HG03039 (cell line): ENCODE data around the gene PLAC8L1.
A peak's percentile ranks its signal among the peaks of the same experiment; 100 is the strongest.

Experiments
- ATAC-seq: cut with Tn5 transposase; IDR thresholded peaks from one replicate; pipeline ENCODE4 v1.9.1; 2021; ENCODE audit warnings: mild to moderate bottlenecking, moderate library complexity; ENCODE audit not compliant: unreplicated experiment

Gene PLAC8L1

DNA sequence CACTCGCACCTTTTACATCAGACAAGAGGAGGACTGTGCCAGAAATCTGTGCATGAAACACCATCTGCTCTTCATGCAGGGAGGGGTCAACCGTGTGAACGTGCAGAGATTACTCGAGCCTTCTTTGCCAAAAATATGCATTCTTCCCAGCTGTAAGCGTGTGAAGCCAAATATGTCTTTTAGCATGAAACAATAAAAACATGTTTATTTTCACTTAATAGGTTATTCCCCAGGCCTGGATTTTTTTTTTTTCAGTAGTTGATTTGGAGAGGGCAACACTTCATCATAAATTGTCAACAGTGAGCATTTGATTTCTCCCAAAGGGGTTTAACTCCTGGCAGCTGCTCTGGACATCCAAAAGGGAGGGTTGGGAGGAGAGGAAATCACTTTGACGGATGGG, 23.8 kb downstream of the PLAC8L1 start:
- ATAC-seq, result no peak

DNA sequence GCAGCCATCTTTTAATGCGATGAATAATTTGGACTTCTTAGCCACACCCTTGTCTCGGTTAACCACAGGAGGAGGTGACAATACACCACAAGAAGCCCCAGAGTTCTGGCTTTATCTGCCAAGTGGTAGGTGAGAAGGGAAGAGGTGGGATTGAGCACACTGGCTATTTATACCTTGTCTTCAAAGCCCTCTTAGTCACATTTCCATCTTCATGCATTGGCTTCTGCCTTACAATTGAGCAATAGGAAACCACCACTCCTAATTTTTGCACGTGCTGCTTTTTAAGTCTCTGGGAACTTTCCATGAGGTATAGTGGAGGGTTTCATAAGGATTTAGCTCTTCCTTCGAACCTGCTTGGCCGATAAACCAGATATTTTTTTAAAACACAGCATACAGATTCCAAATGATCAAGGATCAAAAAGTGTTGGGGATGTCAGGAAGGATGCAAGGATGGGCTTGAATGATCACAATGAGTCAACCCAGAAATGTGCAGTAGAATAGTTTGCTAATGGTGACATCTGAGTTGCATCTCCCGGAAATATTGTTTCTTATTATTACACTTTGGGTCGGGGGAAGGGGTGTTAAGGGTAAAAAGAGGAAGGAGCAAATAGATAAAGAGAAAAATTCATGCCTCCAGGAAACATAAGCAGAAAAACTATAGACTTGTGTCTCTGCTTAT, 25.5 kb downstream of the PLAC8L1 start:
- peak; percentile 52 for ATAC-seq

DNA sequence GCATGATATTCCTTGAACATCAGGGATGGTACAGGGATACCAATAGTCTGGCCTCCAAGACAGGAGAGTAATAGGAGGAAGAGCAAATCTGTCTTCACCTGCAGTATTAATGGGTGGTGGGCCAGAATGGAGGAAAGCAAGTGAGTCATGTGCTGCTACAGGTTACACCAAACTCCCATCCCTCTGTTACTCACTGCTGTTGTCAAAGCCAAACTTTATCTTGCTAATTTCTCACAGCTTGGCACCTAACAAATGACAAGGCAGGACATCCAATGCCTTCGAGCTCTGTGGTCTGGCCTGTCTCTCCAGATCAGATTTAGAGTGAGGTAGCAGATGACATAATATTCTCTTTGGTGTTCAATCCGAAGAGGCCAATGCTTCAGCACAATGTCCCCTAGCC, 26.8 kb downstream of the PLAC8L1 start:
- no peak for ATAC-seq

DNA sequence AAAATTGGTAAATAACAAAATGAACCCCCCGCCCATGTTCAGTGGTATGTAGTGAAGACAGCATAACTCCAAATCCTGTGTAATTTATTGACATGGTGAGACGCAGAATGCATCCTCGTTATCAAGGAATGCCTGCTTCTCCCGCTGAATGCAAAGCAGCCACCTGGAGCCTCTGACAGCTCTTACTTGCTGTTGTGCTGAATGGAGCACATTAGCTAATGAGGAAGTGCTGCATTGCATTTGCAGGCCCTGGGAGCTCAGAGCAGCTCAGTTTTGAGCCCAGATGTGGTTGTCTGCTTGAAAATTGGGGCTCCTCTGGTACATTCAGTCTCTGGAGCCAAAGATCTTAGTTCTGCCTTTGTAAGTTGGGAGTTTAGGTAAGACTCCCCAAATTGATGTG, 28.9 kb downstream of the PLAC8L1 start:
- ATAC-seq, result no peak

DNA sequence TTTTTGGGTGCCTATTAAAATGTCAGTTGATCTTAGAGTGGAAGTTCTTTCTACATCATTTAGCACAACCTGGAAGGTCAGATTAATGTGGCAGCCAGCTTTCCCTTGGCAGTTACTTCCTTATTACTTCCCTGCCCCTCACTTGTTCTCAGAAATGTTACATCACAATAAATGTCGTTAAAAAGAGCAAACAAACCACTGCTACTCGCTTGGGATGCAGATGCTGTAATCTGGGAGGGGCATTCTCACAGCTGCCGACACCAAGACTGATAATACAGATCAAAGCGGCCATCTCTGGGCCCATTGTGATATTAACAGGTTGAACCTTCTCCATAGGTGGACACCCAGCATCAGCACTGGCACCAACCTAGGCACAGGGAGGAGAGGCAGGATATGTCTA, 29.3 kb downstream of the PLAC8L1 start:
- no peak for ATAC-seq

DNA sequence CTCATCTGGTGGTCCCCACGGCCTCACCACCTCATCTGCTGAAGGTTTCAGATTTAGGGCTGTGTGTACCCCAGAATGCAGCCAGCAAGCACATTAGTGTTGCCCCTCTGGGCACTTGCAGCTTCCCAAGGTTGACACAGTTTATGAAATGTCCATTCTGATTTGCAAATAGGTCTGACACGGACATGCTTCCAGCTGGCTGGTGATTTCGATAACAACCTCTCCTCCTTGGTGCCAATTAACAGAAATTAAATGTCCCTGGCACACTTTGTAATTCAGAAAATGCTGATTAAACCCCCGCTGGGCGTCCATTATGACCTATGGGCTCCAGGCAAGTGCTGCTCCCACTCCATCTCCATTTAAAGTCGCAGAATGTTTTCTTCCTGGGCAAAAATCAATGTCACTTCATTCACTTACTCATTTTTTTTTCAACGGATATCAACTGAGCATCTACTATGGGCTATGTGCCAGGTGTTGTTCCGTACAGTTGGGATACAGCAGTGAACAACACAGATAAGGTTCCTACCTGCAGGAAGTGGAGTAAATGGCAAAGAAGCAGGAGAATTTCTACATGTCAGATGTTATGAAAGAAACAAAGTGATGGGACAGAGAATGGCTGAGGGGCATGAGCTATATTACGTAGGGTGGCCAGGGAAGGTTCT, 32.0 kb downstream of the PLAC8L1 start:
- ATAC-seq, result no peak

DNA sequence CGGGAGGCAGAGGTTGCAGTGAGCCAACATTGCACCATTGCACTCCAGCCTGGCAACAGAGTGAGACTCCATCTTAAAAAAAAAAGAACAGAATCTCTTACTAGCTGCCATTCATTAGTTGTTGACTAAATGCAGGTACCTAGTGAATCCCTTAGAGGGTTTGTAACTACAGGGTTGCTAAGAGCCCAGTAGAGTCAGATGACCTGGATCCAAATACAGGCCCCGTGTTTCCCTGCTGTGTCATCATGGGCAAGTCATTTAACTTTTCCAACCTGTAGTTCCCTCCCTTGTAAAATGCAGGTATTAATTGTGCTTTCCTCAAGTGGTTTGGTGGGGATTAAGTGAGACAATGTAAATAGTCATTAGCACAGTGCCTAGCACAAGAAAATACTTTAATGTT, 32.8 kb downstream of the PLAC8L1 start:
- no peak for ATAC-seq

DNA sequence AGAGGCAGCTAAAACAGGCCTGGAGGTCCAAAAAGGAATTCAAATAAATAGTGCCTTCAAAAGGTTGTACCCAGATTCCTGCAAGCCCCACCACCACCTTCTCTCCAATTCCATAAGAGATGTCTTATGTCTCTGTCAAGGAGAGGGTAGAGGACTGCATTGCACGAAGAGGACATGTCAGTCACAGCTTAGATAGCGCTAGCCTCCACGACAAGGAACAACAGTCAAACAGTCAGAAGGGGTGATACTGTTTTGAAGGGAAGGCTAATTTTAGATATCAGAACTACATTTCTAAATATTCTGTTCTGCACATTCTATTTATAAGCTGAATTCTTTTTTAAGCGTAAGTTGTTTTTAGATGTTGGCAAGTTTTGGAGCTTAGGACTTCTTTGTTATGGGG, 34.2 kb downstream of the PLAC8L1 start:
- no peak for ATAC-seq

DNA sequence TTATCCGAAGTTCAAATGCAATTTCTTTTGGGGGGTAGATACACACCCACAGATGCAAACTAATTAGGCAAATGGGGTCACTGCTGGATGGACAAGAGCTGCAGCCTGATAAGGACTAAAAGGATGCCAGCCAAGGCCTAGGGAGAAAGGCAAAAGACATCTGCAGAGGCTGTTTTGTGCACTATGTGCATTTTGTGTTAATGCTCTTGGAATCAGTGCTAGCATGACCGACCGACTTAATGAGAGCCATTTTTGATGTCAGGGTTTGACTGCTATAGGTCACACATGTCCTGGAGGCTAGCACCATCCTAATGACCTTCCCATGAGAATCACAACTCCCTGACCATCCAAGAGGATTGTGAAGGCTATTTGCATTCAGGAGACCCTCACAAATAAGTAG, 34.6 kb downstream of the PLAC8L1 start:
- no peak for ATAC-seq

DNA sequence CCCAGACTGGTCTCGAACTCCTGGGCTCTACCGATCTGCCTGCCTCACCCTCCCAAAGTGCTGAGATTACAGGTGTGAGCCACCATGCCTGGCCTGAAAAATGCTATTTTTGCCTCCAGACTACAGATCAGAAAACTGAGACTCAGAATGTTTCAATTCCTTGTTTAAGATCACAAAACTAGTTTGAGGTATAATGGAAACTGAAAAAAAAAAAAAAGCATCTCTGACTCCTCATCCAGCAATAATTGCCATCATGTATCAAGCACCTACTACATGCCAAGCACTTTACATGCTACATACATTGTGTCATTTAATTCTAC, 35.6 kb downstream of the PLAC8L1 start:
- ATAC-seq, result no peak

DNA sequence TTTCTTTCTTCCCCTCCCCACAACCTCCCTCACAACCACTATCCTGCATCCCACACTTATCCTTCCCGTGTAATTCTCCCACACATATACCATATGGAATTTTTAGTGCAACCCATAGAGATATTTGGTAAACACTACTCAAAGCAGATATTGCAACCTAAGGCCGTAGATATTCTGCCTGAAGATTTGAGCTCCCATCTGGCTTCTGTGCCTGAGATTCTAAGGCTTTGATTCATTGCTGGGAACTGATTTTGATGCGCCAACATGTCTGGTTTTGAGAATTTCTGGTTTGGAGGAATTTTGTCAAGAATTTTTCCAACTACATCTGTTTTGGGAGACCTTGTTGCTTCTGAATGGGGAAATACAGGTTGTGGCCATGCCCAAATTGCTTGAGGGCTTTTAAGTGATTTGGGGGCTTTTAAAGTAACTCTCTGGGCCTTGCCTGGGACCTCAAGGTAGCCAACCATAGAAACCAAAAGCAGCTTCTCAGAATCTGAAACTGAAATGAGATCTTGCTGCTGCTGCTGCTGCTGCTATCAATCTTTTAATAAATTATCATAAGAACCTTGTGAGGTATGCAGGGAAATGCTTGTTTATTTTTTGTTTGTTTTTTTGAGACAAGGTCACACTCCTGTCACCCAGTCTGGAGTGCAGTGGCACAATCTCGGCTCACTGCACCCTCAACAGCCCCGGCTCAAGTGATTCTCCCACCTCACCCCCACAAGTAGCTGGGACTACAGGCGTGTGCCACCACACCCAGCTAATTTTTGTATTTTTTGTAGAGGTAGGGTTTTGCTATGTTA, 36.2 kb downstream of the PLAC8L1 start:
- ATAC-seq, result no peak

DNA sequence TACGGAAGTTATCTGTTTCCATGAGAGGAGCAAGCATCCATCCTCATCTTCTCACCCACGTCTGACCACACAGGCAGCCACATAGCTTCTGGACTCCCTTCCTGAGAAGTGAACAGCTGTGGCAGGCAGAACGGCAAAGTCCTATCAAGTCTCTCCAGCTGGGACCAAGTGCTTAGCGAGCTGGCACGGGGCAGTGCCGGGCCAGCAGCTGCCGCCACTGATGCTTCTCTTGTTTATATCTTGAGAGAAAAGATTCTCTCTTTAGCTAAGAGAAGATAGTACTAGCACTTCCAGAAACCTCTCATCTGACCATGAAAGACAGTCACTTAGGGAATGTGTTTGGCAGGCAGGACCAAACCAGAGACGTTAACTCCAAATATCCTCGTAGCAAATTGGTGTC, 37.2 kb downstream of the PLAC8L1 start:
- ATAC-seq, result no peak

DNA sequence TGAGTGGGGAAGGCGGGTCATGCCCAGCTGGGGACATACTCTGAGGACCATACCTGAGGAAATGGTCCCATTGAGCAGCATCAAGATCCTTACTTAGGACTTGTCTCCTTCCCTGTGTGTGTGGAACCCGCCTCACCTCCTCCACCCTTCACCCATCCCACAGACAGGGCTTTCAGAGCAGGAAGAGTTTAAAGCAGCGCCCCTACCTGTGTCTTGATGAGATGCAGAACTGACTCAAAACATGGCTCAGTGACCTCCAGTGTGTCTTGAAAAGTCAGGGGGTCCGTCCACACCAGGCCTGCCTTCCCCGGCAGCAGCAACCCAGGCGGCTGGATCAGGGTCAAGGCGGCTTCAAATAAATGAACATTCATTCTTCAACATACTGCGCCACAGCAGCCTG, 38.4 kb downstream of the PLAC8L1 start:
- no peak for ATAC-seq

DNA sequence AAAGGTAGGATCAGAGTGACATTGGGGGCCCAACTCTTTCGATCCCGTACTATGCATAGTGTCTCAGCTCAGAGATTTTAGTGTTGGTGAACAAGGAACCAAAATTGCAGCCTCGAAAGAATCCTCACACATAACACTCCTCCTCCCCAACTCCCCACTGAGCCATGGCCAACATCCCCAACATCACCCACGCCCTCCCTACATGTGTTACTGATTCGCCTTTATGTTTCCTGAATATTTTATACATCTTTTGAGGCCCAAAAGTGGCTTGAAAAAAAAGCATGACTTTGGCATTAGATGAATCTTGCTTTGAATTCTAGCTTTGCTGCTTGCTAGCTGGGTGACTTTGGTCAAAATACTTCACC, 45.2 kb downstream of the PLAC8L1 start:
- ATAC-seq, result no peak

DNA sequence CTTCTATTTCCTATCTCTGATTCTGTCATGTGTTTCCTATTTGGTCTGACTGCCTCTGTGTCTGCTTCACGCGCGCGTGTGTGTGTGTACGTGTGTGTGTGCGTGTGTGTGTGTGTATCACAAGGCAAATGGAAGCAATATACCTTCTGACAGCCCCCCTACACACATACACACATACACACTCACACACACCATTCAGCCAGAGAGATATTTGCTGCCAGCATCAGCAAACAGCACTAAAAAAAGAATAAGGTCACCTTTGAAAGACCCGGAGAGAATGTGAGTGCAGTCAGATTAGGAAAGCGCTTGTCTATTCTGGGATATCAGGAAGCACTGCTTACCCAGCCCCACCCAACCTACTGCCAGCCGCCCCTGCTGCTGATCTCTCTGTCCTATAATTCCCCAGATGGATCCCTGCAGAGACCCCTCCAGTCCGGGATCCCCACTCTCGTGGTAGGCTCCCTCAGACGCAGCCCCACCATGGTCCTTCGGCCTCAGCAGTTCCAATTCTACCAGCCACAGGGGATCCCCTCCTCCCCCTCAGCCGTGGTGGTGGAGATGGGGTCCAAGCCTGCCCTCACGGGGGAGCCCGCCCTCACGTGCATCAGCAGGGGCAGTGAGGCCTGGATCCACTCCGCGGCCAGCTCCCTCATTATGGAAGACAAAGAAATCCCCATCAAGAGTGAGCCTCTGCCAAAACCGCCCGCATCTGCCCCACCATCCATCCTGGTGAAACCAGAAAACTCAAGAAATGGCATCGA, 45.7 kb downstream of the PLAC8L1 start:
- no peak for ATAC-seq

DNA sequence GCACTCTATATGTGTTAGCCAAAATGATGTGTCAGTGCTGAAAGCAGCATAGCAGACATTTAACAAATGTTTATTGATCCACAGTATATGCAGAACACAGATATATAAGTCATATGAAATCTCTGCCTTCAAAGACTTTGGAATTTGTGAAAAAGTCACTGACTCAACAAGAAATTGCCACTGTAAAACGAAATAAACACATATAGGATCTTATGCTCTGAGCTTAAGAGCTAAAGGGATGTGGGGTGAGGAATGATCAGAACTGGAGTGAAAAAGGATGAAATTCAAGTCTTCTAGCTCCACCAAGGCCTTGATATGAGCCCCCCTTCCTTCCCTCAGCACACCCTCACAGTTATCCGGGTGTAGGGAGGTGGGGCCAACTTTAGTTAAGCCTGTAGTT, 49.9 kb downstream of the PLAC8L1 start:
- no peak for ATAC-seq

DNA sequence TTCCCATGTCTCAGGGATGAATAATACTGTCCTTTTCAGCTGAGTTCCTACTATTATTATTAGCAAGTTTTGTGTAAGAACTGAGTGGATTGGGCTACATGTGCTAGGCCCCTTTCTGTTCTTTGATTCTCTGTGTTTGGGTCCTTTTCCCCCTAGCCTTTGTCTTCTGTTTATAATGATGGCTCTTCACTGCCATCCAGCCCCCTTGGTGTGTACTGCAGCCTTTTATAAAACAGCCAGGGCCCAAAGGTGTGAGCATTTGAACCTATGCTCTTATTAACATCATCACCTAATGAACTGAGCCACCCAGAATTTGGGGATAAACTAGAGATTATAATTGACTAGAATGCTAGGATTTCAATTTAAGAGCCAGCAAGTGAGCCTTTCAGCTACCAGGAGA, 52.6 kb downstream of the PLAC8L1 start:
- ATAC-seq, result no peak

DNA sequence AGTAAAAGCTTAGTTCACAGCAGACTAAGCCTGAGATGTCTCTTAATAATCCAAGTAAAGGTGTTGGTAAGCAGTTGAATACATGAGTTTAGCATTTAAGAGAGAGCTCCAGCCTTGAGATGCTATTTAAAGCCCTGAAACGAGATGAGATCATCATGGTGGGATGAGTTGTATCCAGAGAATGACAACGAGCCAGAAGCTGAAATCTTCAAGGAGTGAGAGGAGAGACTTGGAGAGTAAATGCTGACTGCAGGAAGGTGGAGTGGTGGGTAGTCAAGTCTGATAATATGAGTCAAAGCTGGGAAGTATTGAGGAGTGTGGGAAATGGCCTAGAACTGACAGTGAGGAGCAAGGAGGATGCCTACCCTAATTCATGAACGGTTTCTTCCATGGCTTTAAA, 53.7 kb downstream of the PLAC8L1 start:
- no peak for ATAC-seq

DNA sequence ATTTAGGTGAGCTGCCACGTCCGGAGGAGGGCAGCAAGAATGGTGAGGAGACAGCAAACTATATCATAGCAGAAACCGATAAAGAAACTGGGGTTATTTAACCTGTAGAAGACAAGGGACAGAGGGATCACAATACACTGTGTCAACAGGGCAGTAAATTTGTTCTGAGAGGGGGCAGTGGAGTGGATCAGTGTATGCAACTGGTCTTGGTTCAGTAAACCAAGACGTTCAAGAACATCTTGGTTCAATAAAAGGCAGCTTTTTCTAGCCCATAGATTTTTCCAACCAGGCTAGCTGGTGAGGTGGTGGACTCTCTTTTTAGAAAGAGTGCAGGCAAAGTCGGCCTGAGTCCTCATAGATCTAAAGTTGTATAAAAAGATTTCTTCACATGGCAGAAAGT, 55.3 kb downstream of the PLAC8L1 start:
- no peak for ATAC-seq

DNA sequence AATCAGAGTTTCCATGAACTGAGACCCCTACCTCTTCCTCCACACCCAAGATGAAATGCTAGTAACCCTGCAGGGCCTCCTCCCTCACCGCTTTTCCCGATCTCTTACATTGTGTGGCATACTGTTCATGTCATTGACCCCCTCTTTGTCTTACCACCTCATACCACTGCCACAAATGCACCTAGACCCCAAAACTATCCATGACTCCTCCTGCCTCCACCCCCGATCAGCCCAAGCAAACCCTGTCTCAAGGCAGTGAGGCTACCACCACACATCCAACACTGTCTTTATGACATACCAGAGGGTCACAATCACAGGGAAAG, 55.7 kb downstream of the PLAC8L1 start:
- no peak for ATAC-seq

DNA sequence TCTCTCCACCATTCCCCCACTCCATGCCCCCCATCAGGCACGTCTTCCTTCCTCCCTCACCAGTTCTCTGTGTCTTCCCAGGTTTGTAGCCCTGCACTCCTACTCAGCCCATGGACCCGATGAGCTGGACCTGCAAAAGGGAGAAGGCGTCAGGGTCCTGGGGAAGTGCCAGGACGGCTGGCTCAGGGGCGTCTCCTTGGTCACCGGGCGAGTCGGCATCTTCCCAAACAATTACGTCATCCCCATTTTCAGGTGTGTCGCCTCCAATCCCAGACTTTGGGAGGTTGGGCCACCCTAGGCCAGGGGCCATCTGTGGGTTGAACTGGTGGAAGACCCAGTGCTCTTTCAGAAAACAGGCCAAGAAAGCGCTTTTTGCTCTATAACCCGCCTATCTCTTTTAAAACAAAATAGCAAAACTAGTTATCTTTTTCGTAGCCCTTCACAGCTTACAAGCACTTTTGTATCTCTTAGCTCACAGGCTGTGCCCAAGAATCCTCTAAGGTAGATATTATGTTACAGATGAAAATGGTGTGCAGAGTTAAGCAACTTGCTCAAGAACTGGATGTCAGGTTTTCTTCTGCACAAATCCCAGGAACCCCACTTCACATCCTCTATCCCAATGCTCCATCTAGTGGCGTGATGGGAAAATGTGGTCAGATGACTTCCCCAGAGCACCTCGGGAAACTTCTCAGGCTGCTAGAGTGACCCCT, 56.2 kb downstream of the PLAC8L1 start:
- no peak for ATAC-seq
